Vagina (tissue), 2 donors: Measurements from ENCODE around the gene IKBKE.

Experiments used
- POLR2A ChIP-seq, 2 donors: fragments of 450-650 bp; IDR thresholded peaks; one replicate each; pipeline ENCODE4 v1.6.1; 2017; ENCODE audit warnings: antibody characterized with exemption in 2 of 2, mild to moderate bottlenecking in 2 of 2, moderate library complexity in 2 of 2
- TF ChIP-seq, protein P1 (sequence below), 3 experiments: fragments of 450-650 bp in 2 of 3; fragments of 200-600 bp in 1 of 3; sonication (generic) in 1 of 3; IDR thresholded peaks; one replicate each; pipeline ENCODE4 v1.5.1; 2017 to 2019; ENCODE audit warnings: antibody characterized with exemption in 3 of 3, mild to moderate bottlenecking in 2 of 3, moderate library complexity in 2 of 3

DNA sequence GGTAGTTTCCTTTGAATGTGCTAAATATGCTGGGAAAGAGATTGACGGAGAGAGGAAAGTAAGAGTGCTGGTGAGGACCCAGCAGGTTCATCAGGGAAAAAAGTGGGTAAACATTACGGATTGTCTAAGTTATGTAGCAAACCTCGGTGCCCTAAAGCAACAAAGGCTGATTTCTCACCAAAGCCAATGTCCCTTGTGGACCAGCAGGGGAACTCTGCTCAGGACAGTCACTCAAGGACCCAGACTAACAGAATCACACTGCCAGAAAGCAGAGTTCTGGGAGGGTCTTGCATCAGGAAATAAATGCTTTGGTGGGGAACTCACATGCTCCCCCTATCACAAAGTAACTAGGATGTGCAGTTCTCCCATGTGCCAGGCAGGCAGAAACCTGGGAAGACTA is 1.7 kb upstream of the IKBKE start:
- TF ChIP-seq, protein P1, sequence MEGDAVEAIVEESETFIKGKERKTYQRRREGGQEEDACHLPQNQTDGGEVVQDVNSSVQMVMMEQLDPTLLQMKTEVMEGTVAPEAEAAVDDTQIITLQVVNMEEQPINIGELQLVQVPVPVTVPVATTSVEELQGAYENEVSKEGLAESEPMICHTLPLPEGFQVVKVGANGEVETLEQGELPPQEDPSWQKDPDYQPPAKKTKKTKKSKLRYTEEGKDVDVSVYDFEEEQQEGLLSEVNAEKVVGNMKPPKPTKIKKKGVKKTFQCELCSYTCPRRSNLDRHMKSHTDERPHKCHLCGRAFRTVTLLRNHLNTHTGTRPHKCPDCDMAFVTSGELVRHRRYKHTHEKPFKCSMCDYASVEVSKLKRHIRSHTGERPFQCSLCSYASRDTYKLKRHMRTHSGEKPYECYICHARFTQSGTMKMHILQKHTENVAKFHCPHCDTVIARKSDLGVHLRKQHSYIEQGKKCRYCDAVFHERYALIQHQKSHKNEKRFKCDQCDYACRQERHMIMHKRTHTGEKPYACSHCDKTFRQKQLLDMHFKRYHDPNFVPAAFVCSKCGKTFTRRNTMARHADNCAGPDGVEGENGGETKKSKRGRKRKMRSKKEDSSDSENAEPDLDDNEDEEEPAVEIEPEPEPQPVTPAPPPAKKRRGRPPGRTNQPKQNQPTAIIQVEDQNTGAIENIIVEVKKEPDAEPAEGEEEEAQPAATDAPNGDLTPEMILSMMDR (IDR thresholded peaks at IDR 0.05), result no peak
- no peak for TF ChIP-seq POLR2A (IDR thresholded peaks at IDR 0.05)
